GM18526 (cell line): ENCODE measurements around the gene ANTXRL.

Experiments
- POLR2A ChIP-seq: IDR thresholded peaks from 3 replicates; pipeline ENCODE4 v1.6.1; 2011; ENCODE audit not compliant: insufficient read length; ENCODE audit errors: extremely low read depth

Gene ANTXRL

DNA sequence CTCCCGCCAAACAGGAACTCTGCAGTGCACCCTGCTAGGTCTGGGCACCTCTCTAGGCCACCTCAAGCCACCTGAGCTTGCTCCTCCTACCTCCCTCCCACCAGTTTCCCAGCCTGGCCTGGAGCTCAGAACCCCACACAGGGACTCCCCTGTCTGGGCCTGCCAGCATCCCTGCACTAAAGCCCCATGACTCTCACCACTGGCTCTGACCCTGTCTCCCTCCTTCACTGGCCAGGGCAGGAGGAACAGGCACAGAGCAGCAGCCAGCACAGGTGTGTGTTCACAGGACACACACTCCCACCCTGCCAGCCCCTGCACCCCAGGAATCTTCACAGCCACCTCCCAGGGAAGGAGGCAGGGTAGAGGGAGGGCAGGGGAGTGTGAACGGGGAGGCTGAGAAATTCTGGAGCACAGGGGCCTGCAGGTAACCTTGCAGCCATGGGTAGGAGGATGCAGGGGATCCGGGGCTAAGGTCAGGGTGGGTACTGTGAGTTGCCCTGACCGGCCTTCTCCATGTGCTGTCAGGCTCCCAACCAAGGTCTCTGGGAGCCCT lies 13.9 kb upstream of the ANTXRL start:
- no peak for TF ChIP-seq POLR2A

DNA sequence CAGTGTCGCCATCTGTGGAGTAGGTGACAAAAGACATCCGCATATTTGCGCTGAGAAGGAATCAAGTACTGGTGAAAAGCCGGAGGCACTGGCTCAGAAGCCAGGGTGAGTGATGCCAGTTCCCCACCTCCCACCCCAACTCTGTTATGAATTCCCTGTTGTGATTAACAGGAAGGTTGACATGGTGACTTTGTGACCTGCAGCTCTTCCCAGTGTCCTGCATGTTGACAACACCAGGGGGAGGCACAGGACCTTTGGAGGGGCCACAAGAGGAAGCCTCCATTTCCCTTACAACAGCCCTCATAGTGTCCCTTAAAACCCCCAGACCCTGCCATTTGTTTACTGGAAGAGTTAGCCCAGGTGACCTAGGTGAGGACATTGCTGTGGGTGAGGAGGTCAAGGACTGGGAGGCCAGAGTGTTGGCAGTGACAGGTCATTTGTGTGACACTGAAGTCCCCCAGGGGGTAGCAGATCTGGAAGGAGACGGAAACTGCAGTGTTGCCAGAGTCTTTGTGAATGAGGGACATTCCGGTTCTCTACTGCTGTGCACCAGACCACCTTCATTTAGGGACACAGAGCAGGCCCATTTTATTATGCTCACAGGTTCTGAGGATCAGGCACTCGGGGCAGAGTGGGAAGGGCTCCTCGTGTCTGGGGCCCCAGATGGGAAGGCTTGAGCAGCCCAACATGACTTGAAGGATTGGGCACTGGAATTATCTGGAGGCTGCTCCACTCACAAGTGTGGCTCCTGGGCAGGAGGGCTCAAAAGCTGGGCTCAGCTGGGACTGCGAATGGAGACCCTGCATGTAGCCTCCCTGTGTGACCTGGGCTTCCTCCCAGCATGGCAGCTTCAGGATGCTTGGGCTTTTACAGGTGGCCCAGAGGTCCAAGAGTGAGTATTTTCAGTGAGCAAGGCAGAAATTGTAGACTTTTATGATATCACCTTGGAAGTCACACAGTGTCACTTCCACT lies 13.0 kb upstream of the ANTXRL start:
- TF ChIP-seq POLR2A = no peak

DNA sequence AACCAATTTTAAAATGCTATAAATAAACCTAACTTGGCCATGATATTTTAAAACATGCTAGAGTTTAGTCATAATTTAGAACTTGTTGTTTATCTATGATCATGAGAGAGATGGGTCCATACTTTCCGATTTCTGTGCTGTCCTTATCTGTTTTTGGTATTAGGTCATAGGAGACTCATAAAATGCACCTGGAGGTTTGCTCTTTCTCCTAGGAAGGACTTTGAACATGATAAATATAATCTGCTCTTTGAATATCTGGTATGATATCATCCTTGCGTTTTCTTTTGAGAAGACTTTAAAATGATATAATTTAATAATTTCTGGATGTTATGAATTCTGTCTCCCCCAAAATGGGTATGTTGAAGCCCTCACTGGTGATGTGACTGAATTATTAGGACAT lies 9.0 kb upstream of the ANTXRL start:
- no peak for TF ChIP-seq POLR2A

DNA sequence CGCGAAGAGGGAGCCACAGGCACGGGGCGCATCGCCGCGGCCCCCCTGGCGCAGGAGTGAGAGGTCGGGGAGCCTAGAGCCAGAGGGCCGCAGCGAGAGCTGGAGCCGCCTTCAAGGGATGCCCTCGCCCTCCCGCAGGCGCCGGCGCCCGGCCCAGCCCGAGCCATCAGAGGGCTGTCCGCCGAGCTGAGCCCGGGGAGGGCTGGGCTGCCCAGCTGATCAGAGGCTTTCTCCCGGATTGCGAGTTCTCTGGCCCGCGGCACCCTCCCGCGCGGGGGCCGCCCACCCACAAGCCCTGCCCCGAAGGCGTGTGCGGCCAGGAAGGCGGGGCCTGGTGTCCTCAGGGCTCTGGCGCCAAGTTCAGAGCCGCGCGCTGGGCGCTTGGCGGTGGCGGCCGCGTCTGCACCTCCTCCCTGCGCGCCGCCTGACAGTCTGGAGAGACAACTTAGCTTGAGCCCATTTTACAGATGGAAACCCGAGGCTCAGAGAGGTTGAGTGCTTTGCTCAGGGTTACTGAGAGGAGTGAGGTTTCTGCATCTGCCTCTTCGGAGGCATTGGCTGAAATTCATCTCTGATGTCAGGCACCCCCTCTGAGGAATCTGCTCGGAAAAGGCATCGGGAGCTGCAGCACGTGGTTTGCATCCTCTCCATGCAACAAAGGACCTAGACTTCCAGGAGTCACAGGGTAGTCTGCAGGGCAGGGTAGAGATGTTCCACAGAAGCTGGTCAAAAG lies 3.8 kb upstream of the ANTXRL start:
- no peak for TF ChIP-seq POLR2A

DNA sequence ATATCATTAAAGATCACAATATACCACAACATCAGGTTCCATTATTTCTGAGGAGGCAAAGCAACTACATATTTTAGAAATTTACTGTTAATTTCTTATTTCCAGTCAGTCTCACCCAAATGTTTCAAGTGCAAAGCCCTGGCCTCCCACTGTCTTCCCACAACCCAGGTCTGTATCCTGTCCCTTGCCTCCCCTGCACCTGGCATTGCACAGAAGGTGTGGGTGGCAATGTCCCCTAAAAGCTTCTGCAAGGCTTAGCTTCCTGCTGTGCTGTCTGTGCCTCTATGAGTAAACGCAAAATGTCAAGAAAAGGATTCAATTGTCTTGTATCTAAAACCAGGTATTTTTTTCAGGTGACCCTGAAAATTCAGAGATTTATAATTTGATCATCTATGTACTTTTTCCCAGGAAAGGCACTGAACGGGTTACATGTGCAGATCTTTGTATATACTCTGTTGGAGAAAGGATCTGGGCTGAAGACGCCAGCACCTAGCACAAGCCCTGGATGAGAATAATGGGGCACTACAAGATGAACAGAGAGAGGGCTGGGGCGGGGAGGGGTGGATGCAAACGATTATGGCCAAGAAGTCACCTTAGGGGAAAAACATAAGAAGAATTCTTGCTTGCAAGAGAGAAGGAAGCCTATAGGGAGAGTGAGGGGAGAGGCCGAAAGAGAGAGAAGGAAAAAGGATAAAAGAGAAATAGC lies 3.1 kb upstream of the ANTXRL start:
- TF ChIP-seq POLR2A = no peak

DNA sequence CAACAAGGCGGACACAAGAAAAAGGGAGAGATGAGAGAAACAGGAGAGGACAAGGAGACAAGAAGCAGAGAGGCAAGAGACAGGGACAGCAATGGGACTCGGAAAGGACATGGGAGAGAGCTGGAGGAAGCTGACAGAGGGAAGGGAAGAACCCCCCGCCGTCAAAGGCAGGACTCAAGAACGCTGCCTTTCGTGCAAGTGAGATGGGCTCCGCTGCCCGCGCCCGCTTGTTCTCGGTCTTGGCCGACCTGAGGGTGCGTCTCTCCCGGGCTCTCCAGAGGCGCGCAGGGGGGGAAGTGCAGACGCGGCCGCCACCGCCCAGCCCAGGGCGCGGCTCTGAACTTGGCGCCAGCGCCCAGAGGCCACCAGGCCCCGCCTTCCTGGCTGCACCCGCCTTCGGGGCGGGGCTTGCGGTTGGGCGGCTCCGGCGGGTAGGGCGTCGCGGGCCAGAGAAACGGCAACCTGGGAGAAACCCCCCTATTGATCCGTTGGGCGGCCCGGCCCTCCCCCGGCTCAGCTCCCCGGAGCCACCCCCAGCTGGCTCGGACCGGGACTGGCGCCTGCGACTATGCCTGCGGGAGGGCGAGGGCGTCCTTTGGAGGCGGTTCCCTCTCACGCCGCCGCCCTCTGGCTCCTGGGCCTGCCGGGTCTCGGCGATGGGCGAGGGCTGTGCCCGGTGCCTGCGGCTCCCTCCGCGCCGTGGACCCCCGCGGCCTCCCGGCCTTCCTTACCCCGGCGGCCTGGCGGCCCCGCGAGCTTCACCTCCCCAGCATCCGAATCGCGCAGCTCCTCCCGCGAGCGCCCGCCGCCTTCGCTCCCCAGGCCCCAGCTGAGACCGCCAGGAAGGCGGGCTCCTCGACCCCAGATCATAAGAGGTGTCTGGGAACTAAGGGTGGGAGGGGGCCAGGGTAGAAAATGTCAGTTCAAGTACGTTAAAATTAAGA lies 2.2 kb upstream of the ANTXRL start:
- TF ChIP-seq POLR2A = no peak

DNA sequence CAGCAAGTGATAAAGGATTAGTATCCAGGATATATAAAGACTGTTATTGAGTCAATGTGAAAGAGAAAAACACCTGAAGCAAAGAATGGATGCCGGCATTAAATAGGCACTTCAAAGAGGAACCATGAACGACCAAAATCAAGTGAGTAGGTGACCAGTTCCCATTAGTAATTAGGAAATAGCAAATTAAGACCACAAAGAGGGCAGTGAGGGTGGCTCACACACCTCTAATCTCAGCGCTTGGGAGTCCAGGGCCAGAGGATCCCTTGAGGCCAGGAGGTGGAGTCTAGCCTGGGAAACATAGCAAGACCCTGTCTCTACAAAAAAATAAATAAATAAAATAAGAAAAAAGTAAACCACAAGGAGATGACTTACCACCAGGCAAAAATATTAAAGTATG lies 1.5 kb upstream of the ANTXRL start:
- no peak for TF ChIP-seq POLR2A

DNA sequence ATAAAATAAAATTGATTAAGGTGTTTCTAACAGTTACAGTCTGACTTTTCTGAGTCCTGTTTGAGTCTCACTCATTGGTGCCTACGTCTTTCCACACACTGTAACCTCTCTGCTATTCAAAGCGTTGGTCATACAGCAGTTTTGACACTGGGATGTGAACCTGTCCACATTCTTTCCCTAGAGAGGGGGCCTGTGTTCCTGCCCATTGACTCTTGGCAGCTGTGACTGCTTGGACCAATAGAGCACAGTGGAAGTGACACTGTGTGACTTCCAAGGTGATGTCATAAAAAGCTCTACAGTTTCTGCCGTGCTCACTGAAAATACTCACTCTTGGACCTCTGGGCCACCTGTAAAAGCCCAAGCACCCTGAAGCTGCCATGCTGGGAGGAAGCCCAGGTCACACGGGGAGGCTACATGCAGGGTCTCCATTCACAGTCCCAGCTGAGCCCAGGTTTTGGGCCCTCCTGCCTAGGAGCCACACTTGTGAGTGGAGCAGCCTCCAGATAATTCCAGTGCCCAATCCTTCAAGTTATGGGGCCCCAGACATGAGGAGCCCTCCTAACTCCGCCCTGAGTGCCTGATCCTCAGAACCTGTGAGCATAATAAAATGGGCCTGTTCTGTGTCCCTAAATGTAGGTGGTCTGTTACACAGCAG lies 704 bp upstream of the ANTXRL start:
- TF ChIP-seq POLR2A = no peak

DNA sequence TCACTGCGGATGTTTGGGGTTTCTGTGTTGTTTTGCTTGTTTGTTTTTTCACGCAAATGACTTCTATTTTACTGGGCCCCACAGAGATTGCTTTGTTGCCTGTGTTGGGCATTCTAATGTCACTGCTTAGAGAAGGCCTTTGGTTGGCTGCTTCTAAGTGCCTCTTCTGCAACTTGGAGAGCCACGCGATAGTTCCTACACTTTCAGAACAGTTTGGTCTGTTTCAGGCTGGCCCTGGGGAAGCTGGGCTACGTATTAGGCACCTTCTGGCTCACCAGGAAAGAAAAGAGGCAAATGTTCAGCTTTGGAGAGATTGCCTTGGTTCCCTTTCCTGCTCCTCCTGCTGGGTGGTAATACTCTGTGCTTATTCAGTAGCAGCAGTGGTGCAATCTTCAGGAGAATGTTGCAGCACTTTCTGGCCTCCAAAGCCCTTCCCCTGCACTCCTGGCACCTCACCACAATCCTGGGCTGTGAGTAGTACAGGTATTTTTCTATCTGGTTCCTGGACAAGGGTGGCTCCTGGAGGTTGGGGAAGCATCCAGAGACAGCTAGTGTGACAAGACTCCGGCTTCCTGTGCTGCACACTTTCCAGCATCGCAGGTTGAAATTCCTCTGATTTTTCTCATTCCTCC lies 1.2 kb downstream of the ANTXRL start:
- no peak for TF ChIP-seq POLR2A

DNA sequence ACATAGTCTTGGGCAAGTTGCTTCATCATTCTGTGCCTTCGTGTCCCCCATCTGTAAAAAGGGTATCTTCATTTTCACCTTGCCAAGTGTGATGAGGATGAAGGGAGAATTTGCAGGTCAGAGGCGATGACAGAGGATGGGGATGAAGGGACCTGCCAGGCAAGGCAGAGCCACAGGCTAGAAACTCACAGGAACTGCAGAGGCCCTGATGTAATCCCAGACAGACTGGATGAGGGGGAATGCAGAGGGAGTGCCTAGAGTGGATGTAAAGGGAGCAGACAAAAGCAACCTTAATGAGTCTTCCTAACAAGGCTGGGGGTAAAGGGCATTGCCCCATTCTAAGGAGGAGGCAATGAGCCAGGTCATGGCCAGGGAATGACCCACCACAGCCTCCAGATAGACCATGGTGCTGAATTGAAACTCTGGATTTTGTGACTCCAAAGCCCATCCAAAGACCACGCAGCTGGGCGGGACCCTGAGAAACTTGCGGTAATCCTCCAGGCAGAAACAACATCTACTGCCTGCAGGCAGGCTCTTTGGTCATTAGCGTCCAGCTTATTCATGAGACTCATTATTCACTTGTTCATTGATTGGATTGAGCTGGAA lies 1.9 kb downstream of the ANTXRL start:
- no peak for TF ChIP-seq POLR2A

DNA sequence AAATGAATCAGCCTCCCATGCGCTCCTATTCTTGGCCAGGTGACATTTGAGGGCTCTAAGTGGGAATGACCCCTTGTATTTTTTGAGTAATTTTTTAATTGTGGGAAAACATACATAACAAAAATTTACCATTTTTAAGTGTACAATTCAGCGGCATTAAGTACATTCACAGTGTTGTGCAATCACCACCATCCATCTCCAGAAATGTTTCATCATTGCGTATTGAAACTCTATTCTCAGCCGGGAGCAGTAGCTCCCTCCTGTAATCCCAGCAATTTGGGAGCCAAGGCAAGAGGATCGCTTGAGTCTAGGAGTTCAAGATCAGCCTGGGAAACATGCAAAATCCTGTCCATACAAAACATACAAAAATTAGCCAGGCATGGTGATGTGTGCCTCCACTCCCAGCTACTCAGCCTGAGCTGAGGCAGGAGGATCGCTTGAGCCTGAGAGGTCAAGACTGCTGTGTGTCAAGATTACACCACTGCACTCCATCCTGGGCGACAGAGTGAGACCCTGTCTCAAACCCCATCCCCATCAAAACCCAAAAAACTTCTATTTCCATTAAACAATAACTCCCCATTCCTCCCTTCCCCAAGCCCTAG lies 2.5 kb downstream of the ANTXRL start:
- no peak for TF ChIP-seq POLR2A

DNA sequence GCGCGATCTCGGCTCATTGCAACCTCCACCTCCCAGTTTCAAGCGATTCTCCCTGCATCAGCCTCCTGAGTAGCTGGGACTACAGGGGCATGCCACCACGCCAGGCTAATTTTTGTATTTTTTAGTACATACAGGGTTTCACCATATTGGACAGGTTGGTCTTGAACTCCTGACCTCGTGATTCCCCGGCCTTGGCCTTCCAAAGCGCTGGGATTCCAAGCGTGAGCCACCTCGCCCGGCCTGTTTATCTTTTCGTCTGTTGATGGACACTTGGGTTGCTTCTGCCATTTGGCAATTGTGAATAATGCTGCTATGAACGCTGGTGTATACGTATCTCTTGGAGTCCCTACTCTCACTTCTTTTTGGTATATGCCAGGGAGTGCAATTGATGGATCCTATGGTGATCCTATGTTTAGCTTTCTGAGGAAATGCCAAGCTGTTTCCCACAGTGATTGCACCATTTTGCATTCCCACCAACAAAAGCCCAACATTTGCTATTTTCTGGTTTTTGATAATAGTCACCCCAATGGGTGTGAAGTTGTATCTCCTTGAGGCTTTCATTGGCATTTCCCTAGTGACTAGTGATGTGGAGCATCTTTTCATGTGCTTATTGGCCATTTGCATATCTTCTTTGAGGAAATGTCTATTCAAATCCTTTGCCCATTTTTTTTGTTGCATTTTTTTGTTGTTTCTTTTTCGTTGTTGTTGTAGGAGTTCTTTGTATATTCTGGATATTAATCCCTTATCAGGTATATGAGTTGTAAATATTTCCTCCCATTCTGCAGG lies 3.5 kb downstream of the ANTXRL start:
- no peak for TF ChIP-seq POLR2A
